HCT116 (cell line): ENCODE results near the gene ANO9. TPM values are rescaled to one million over a fixed set of nuclear protein-coding genes. Genes with fewer than 3 reads are reported as not detected.

Experiments
- ATAC-seq: fragments of 200-7000 bp; cut with Tn5 transposase; 2 replicates; pipeline ENCODE4 v1.9.1; 2020; ENCODE audit warnings: mild to moderate bottlenecking, moderate library complexity
- BruUV-seq: library from RNA; stranded (reverse); fragments of 400-500 nt; replicated peaks from 2 replicates; lab custom pipeline; 2021; lab: Mats Ljungman, UMichigan
- CTCF ChIA-PET: fragments of 300-600 bp; sonication (Branson Sonifier 250); formaldehyde crosslinking; loops from one replicate; lab custom pipeline; 2021; ENCODE audit warnings: antibody characterized with exemption; lab: Charles Lee
- POLR2A ChIA-PET: fragments of 300-600, 350-600 bp; sonication (Branson Sonifier 250); formaldehyde crosslinking; loops from one replicate; lab custom pipeline; 2021; ENCODE audit warnings: antibody characterized with exemption; lab: Charles Lee
- RAD21 ChIA-PET, 2 experiments: fragments of 300-600 bp; sonication (Branson Sonifier 250); formaldehyde crosslinking; loops; one replicate each; lab custom pipeline; 2023; ENCODE audit warnings: low total read pairs in 2 of 2; ENCODE audit not compliant: uncharacterized antibody in 2 of 2, unreplicated experiment in 2 of 2, low non-redundant PET in 1 of 2; lab: Charles Lee
- DNase-seq: peaks from one replicate; pipeline ENCODE4 v3.0.0-alpha.2; 2010; ENCODE audit warnings: low read depth, low spot score
- H2AFZ ChIP-seq: fragments of 200-600 bp; shearing (Covaris generic), sonication (generic); 2 replicates; pipeline ENCODE4 v1.6.1; 2017; ENCODE audit warnings: low read depth, mixed run types, mixed read lengths, antibody characterized with exemption, low read length; ENCODE audit not compliant: poor library complexity, severe bottlenecking
- H3K27ac ChIP-seq: 2 replicates; pipeline ENCODE4 v1.5.1; 2012; ENCODE audit warnings: low read depth, low read length
- H3K27me3 ChIP-seq: fragments of 200-600 bp; sonication (generic); 2 replicates; pipeline ENCODE4 v1.6.1; 2016; ENCODE audit warnings: mixed run types, low read length, mixed read lengths; ENCODE audit not compliant: insufficient read depth
- H3K36me3 ChIP-seq, 2 experiments: fragments of 200-500 bp in 1 of 2; fragments of 200-600 bp in 1 of 2; sonication (Bioruptor generic) in 1 of 2; sonication (generic) in 1 of 2; 2 replicates each; pipeline versions ENCODE4 v1.5.1 to v1.6.1; 2014 to 2016; ENCODE audit warnings: low read length in 2 of 2, inconsistent platforms in 1 of 2, mixed read lengths in 1 of 2, mixed run types in 1 of 2; ENCODE audit not compliant: insufficient read depth in 2 of 2, control insufficient read depth in 1 of 2
- H3K4me1 ChIP-seq, 2 experiments: fragments of 200-600 bp in 1 of 2; sonication (generic) in 1 of 2; 2 replicates each; pipeline versions ENCODE4 v1.5.1 to v1.6.1; 2012 to 2017; ENCODE audit warnings: low read length in 2 of 2, inconsistent platforms in 1 of 2, mild to moderate bottlenecking in 1 of 2, mixed read lengths in 1 of 2, mixed run types in 1 of 2, moderate library complexity in 1 of 2; ENCODE audit not compliant: insufficient read depth in 2 of 2, control insufficient read depth in 1 of 2
- H3K4me2 ChIP-seq: fragments of 200-600 bp; sonication (generic); 2 replicates; pipeline ENCODE4 v1.6.1; 2017; ENCODE audit warnings: mixed run types, low read length, mixed read lengths
- H3K4me3 ChIP-seq, 2 experiments: fragments of 200-600 bp in 1 of 2; sonication (generic) in 1 of 2; replicated peaks in 1 of 2; 2 replicates each; pipeline ENCODE4 v1.5.1; 2011 to 2016; ENCODE audit warnings: low read length in 2 of 2, control low read depth in 1 of 2, low read depth in 1 of 2, mild to moderate bottlenecking in 1 of 2, mixed read lengths in 1 of 2, mixed run types in 1 of 2
- H3K79me2 ChIP-seq: fragments of 200-600 bp; sonication (generic); 2 replicates; pipeline ENCODE4 v1.6.1; 2017; ENCODE audit warnings: mild to moderate bottlenecking, mixed run types, low read length, moderate library complexity, mixed read lengths; ENCODE audit not compliant: insufficient read depth
- H3K9ac ChIP-seq: fragments of 200-600 bp; sonication (generic); 2 replicates; pipeline ENCODE4 v1.6.1; 2016; ENCODE audit warnings: low read length, mixed read lengths
- H3K9me2 ChIP-seq: fragments of 200-600 bp; sonication (generic), shearing (Covaris generic); 2 replicates; pipeline ENCODE4 v1.6.1; 2017; ENCODE audit warnings: mixed run types, mild to moderate bottlenecking, moderate library complexity; ENCODE audit not compliant: insufficient read depth
- H3K9me3 ChIP-seq, 2 experiments: fragments of 200-500 bp in 1 of 2; fragments of 200-600 bp in 1 of 2; sonication (Bioruptor generic) in 1 of 2; sonication (generic) in 1 of 2; 2 replicates each; pipeline ENCODE4 v1.6.1; 2014 to 2017; ENCODE audit warnings: low read length in 2 of 2, mixed read lengths in 2 of 2, inconsistent platforms in 1 of 2, low read depth in 1 of 2, mild to moderate bottlenecking in 1 of 2, mixed run types in 1 of 2, moderate library complexity in 1 of 2; ENCODE audit not compliant: control insufficient read depth in 1 of 2, insufficient read depth in 1 of 2
- H4K20me1 ChIP-seq: fragments of 200-600 bp; sonication (generic), shearing (Covaris generic); 2 replicates; pipeline ENCODE4 v1.6.1; 2017; ENCODE audit warnings: mixed run types, mild to moderate bottlenecking, moderate library complexity; ENCODE audit not compliant: insufficient read depth
- CBX3 ChIP-seq: IDR thresholded peaks from 2 replicates; pipeline ENCODE4 v1.6.1; 2012; ENCODE audit warnings: low read depth
- CEBPB ChIP-seq: IDR thresholded peaks from 2 replicates; pipeline ENCODE4 v1.6.1; 2012; ENCODE audit warnings: low read depth
- CTCF ChIP-seq, 3 experiments: fragments of 200-600 bp in 1 of 3; sonication (generic) in 1 of 3; IDR thresholded peaks in 2 of 3; conservative IDR thresholded peaks in 1 of 3; 2 replicates each; pipeline ENCODE4 v1.5.1; 2012 to 2017; ENCODE audit warnings: low read depth in 2 of 3, low read length in 2 of 3, antibody characterized with exemption in 1 of 3, borderline replicate concordance in 1 of 3, control low read depth in 1 of 3, mild to moderate bottlenecking in 1 of 3, mixed read lengths in 1 of 3, mixed run types in 1 of 3, moderate library complexity in 1 of 3; ENCODE audit not compliant: insufficient read depth in 1 of 3
- EGR1 ChIP-seq: IDR thresholded peaks from 2 replicates; pipeline ENCODE4 v1.6.1; 2012; ENCODE audit warnings: low read depth
- ELF1 ChIP-seq: IDR thresholded peaks from 2 replicates; pipeline ENCODE4 v1.6.1; 2012; ENCODE audit warnings: low read depth, borderline replicate concordance
- FOSL1 ChIP-seq: IDR thresholded peaks from 2 replicates; pipeline ENCODE4 v1.6.1; 2012; ENCODE audit warnings: low read depth
- POLR2A ChIP-seq: IDR thresholded peaks from 2 replicates; pipeline ENCODE4 v1.7.0; 2011; ENCODE audit warnings: borderline replicate concordance; ENCODE audit not compliant: insufficient read depth, insufficient read length; ENCODE audit errors: extremely low read depth
- SP1 ChIP-seq: IDR thresholded peaks from 2 replicates; pipeline ENCODE4 v1.6.1; 2012; ENCODE audit warnings: low read depth
- TCF7L2 ChIP-seq: IDR thresholded peaks from 2 replicates; pipeline ENCODE4 v1.7.0; 2011; ENCODE audit warnings: borderline replicate concordance, inconsistent platforms; ENCODE audit not compliant: insufficient read depth, insufficient read length; ENCODE audit errors: extremely low read depth
- YY1 ChIP-seq: IDR thresholded peaks from 2 replicates; pipeline ENCODE4 v1.6.1; 2011; ENCODE audit warnings: low read length, low read depth, moderate library complexity, mild to moderate bottlenecking; ENCODE audit not compliant: insufficient replicate concordance; ENCODE audit errors: extremely low read depth
- ZNF274 ChIP-seq: fragments of 200-500 bp; sonication (Bioruptor generic); IDR thresholded peaks from 2 replicates; pipeline ENCODE4 v1.6.1; 2014; ENCODE audit warnings: mild to moderate bottlenecking, low read depth, low read length, inconsistent platforms
- intact Hi-C: fragments of 100-400 bp; cut with micrococcal nuclease; formaldehyde crosslinking; loops from 2 replicates; pipeline ENCODE4 v1.10.0; 2022
- total RNA-seq: library from RNA; stranded (reverse); gene quantifications from one replicate; pipeline ENCODE4 v1.2.1, GENCODE V29; 2021; ENCODE audit not compliant: unreplicated experiment

ANO9 gene
- total RNA-seq, 1 experiment from 2014 or later: 70.3 TPM

- intact Hi-C loops: no loop called here
- Histone ChIP-seq H3K9me2 (no peaks in the 10 kb centered on the region), H3K79me2 (peaks cover 31% of the 10 kb centered on the region; the same call in 1 of the 2 replicates), H2AFZ (no peak overlapping the region), H3K4me3 (no peak overlapping the region), H3K4me1 (no peaks in the 10 kb centered on the region), H3K36me3 (peaks cover 3% of the 10 kb centered on the region in 2 experiments; a peak in 2 of 4 replicates), H4K20me1 (no peaks in the 10 kb centered on the region), H3K9ac (no peak overlapping the region), H3K4me2 (no peak overlapping the region), H3K27ac (no peak overlapping the region), H3K9me3 (no peaks in the 10 kb centered on the region), H3K27me3 (no peaks in the 10 kb centered on the region)
- no peak for TF ChIP-seq CTCF (IDR thresholded peaks at IDR 0.05 in 2 of 3, conservative IDR thresholded peaks at IDR 0.05 in 1 of 3; ENCODE audit: borderline replicate concordance in 1 of 3, insufficient read depth in 1 of 3, low read depth in 2 of 3, low read length in 2 of 3)
- TF ChIP-seq EGR1: no peak
- TF ChIP-seq CEBPB: no peak
- no peak for TF ChIP-seq ELF1
- no peak for TF ChIP-seq TCF7L2
- TF ChIP-seq ZNF274: no peak
- no peak for TF ChIP-seq YY1
- TF ChIP-seq CBX3: no peak
- TF ChIP-seq SP1: no peak
- TF ChIP-seq POLR2A: no peak
- TF ChIP-seq FOSL1: no peak
- no peak for ATAC-seq
- no peak for DNase-seq
- no TSS peak for BruUV-seq
- RAD21 ChIA-PET: no interaction called here
- CTCF ChIA-PET: no interaction called here
- POLR2A ChIA-PET: no interaction called here
These were observed 26.7 kb upstream of the ANO9 start for GRCh38 chr11:468493-468892.
